Measurements from ENCODE around the gene TLR10.
A peak's percentile ranks its signal among the peaks of the same experiment; 100 is the strongest.
"Not testable (repeated sequence)": the region's sequence is repeated elsewhere in the genome, so short reads cannot be mapped to it uniquely, and the experiment has no call there.

TLR10 gene

GRCh38 chr4:38782452-38783108, at the start of gene TLR10:
TLR10 (minus strand) TSS chr4:38782990; CDS start chr4:38775590, 7,400 bp downstream.
- Mint-ChIP-seq H3K4me1 (no peaks in the 10 kb centered on the region), H3K27me3 (no peaks in the 10 kb centered on the region), H3K9me3 (no peaks in the 10 kb centered on the region), H3K27ac (no peak within 1 kb of the TSS), H3K4me3 (no peak within 1 kb of the TSS)
- DNase-seq: no peak
- peak; percentile 55 for ATAC-seq

- DNase-seq: no peak
- Mint-ChIP-seq H3K4me1 (peaks cover 12% of the 10 kb centered on the region), H3K4me3 (no peak overlapping the region), H3K27ac (no peak overlapping the region), H3K9me3 (peaks cover 14 to 34% of the 10 kb centered on the region in 2 donors), H3K27me3 (no peaks in the 10 kb centered on the region)
- no peak for ATAC-seq
Measured at GRCh38 chr4:38832206-38832605, 49.4 kb upstream of the TLR10 start.

- ATAC-seq: no peak
- H3K4me3 Mint-ChIP-seq: no peak overlapping the region
- no peak overlapping the region for H3K27ac Mint-ChIP-seq
- peaks cover 14 to 34% of the 10 kb centered on the region in 2 donors for H3K9me3 Mint-ChIP-seq
- no peak for DNase-seq
- H3K27me3 Mint-ChIP-seq: no peaks in the 10 kb centered on the region
- H3K4me1 Mint-ChIP-seq: peaks cover 6% of the 10 kb centered on the region
Measured at GRCh38 chr4:38831653-38832052, 48.9 kb upstream of the TLR10 start.

GRCh38 chr4:38829237-38829636, 46.4 kb upstream of the TLR10 start:
- no peak overlapping the region for H3K27ac Mint-ChIP-seq
- H3K4me1 Mint-ChIP-seq: peaks cover 5% of the 10 kb centered on the region
- ATAC-seq (no peak), DNase-seq (no peak)
- peaks cover 16 to 18% of the 10 kb centered on the region in 2 donors for H3K9me3 Mint-ChIP-seq
- H3K27me3 Mint-ChIP-seq: no peaks in the 10 kb centered on the region
- no peak overlapping the region for H3K4me3 Mint-ChIP-seq

GRCh38 chr4:38823766-38824165, 41.0 kb upstream of the TLR10 start:
- no peaks in the 10 kb centered on the region for H3K27me3 Mint-ChIP-seq
- no peak overlapping the region for H3K27ac Mint-ChIP-seq
- H3K4me1 Mint-ChIP-seq: peaks cover 20% of the 10 kb centered on the region
- DNase-seq (no peak), ATAC-seq (no peak)
- peaks cover 22 to 27% of the 10 kb centered on the region in 2 donors for H3K9me3 Mint-ChIP-seq
- no peak overlapping the region for H3K4me3 Mint-ChIP-seq

GRCh38 chr4:38822748-38823303, 40.0 kb upstream of the TLR10 start:
- peaks cover 25% of the 10 kb centered on the region for H3K4me1 Mint-ChIP-seq
- no peak overlapping the region for H3K4me3 Mint-ChIP-seq
- ATAC-seq (no peak), DNase-seq (no peak)
- H3K27me3 Mint-ChIP-seq: no peaks in the 10 kb centered on the region
- no peak overlapping the region for H3K27ac Mint-ChIP-seq
- H3K9me3 Mint-ChIP-seq: peaks cover 22 to 27% of the 10 kb centered on the region in 2 donors

- DNase-seq (no peak), ATAC-seq (no peak)
- H3K4me1 Mint-ChIP-seq: peaks cover 25% of the 10 kb centered on the region
- H3K27ac Mint-ChIP-seq: no peak overlapping the region
- no peak overlapping the region for H3K4me3 Mint-ChIP-seq
- H3K27me3 Mint-ChIP-seq: no peaks in the 10 kb centered on the region
- H3K9me3 Mint-ChIP-seq: peaks cover 22 to 27% of the 10 kb centered on the region in 2 donors
Measured at GRCh38 chr4:38821739-38822138, 38.9 kb upstream of the TLR10 start.

GRCh38 chr4:38820329-38821061, 37.7 kb upstream of the TLR10 start:
- Mint-ChIP-seq H3K9me3 (peaks cover 21 to 22% of the 10 kb centered on the region in 2 donors), H3K27me3 (no peaks in the 10 kb centered on the region), H3K4me3 (no peak overlapping the region), H3K4me1 (peaks cover 25% of the 10 kb centered on the region), H3K27ac (no peak overlapping the region)
- DNase-seq (no peak), ATAC-seq (no peak)

- Mint-ChIP-seq H3K9me3 (peaks cover 22 to 27% of the 10 kb centered on the region in 2 donors), H3K27ac (peak overlapping the region in 1 of 2 donors; percentile 9), H3K4me1 (peaks cover 25% of the 10 kb centered on the region), H3K27me3 (no peaks in the 10 kb centered on the region), H3K4me3 (peak overlapping the region; percentile 12 to 24)
- DNase-seq (no peak), ATAC-seq (peak; percentile 70)
Measured at GRCh38 chr4:38819569-38819968, 36.8 kb upstream of the TLR10 start.

GRCh38 chr4:38818441-38818976, 35.7 kb upstream of the TLR10 start:
- Mint-ChIP-seq H3K4me1 (peaks cover 25% of the 10 kb centered on the region), H3K27me3 (no peaks in the 10 kb centered on the region), H3K9me3 (peaks cover 21 to 22% of the 10 kb centered on the region in 2 donors), H3K4me3 (no peak overlapping the region), H3K27ac (no peak overlapping the region)
- ATAC-seq (no peak), DNase-seq (no peak)

GRCh38 chr4:38815885-38816782, 33.3 kb upstream of the TLR10 start:
- no peaks in the 10 kb centered on the region for H3K27me3 Mint-ChIP-seq
- peaks cover 25% of the 10 kb centered on the region for H3K4me1 Mint-ChIP-seq
- ATAC-seq (no peak), DNase-seq (no peak)
- no peak overlapping the region for H3K4me3 Mint-ChIP-seq
- no peak overlapping the region for H3K27ac Mint-ChIP-seq
- H3K9me3 Mint-ChIP-seq: peaks cover 7 to 11% of the 10 kb centered on the region in 2 donors

GRCh38 chr4:38814386-38814785, 31.6 kb upstream of the TLR10 start:
- H3K4me1 Mint-ChIP-seq: peaks cover 11% of the 10 kb centered on the region
- DNase-seq (no peak), ATAC-seq (no peak)
- no peak overlapping the region for H3K4me3 Mint-ChIP-seq
- no peak overlapping the region for H3K27ac Mint-ChIP-seq
- H3K27me3 Mint-ChIP-seq: no peaks in the 10 kb centered on the region
- peaks cover 7 to 11% of the 10 kb centered on the region in 2 donors for H3K9me3 Mint-ChIP-seq

GRCh38 chr4:38811297-38811696, 28.5 kb upstream of the TLR10 start:
- H3K4me3 Mint-ChIP-seq: no peak overlapping the region
- H3K4me1 Mint-ChIP-seq: no peaks in the 10 kb centered on the region
- ATAC-seq (no peak), DNase-seq (no peak)
- H3K9me3 Mint-ChIP-seq: peaks cover 7 to 11% of the 10 kb centered on the region in 2 donors
- H3K27me3 Mint-ChIP-seq: no peaks in the 10 kb centered on the region
- H3K27ac Mint-ChIP-seq: no peak overlapping the region

- not testable (repeated sequence) for H3K27ac Mint-ChIP-seq, H3K4me3 Mint-ChIP-seq, DNase-seq, H3K27me3 Mint-ChIP-seq, ATAC-seq
- Mint-ChIP-seq H3K4me1 (peaks cover 26% of the 10 kb centered on the region), H3K9me3 (peaks cover 10% of the 10 kb centered on the region in 2 donors)
Measured at GRCh38 chr4:38807462-38807861, 24.7 kb upstream of the TLR10 start.

- peak overlapping the region in 1 of 2 donors; percentile 90 for H3K27ac Mint-ChIP-seq
- not testable (repeated sequence) for H3K4me3 Mint-ChIP-seq, ATAC-seq, DNase-seq, H3K27me3 Mint-ChIP-seq
- H3K9me3 Mint-ChIP-seq: peaks cover 15 to 16% of the 10 kb centered on the region in 2 donors
- H3K4me1 Mint-ChIP-seq: peaks cover 26% of the 10 kb centered on the region
Measured at GRCh38 chr4:38806251-38806650, 23.5 kb upstream of the TLR10 start.

Data from stimulated activated naive CD8-positive, alpha-beta T cell treated with anti-CD3 and anti-CD28 coated beads, Interleukin-15, amount 100 ng/mL, for 72 hours (primary cell).